Astrocyte (in vitro differentiated cells and primary cell): ENCODE data around the gene TRIO. TPM values are rescaled to one million over a fixed set of nuclear protein-coding genes. Genes with fewer than 3 reads are reported as not detected.

Experiments used
- DNase-seq: peaks from one replicate; pipeline ENCODE4 v3.0.0-alpha.2; 2010; ENCODE audit warnings: low read depth
- FAIRE-seq: peaks from 2 replicates; lab custom pipeline; 2011; peaks lifted over from hg19 to GRCh38; lab: Jason Lieb, UNC
- H2AFZ ChIP-seq: 2 replicates; pipeline ENCODE4 v1.6.0; 2012; ENCODE audit warnings: low read depth, low read length, inconsistent platforms
- H3K27ac ChIP-seq: 2 replicates; pipeline ENCODE4 v1.5.1; 2011; ENCODE audit warnings: low read depth, low read length, inconsistent platforms
- H3K27me3 ChIP-seq: 2 replicates; pipeline ENCODE4 v1.6.0; 2011; ENCODE audit warnings: low read length, inconsistent platforms; ENCODE audit not compliant: insufficient read depth
- H3K36me3 ChIP-seq: 2 replicates; pipeline ENCODE4 v1.5.1; 2011; ENCODE audit warnings: low read length, inconsistent platforms; ENCODE audit not compliant: insufficient read depth
- H3K4me1 ChIP-seq: 2 replicates; pipeline ENCODE4 v1.5.1; 2011; ENCODE audit warnings: low read length, inconsistent platforms; ENCODE audit not compliant: insufficient read depth
- H3K4me2 ChIP-seq: 2 replicates; pipeline ENCODE4 v1.6.0; 2012; ENCODE audit warnings: low read length, inconsistent platforms
- H3K4me3 ChIP-seq: 2 replicates; pipeline ENCODE4 v1.5.1; 2011; ENCODE audit warnings: low read depth, mild to moderate bottlenecking, low read length, inconsistent platforms; ENCODE audit not compliant: insufficient read depth
- H3K79me2 ChIP-seq: 2 replicates; pipeline ENCODE4 v1.6.0; 2012; ENCODE audit warnings: mild to moderate bottlenecking, low read length, inconsistent platforms; ENCODE audit not compliant: insufficient read depth
- H3K9ac ChIP-seq: 2 replicates; pipeline ENCODE4 v1.6.0; 2012; ENCODE audit warnings: mild to moderate bottlenecking, low read length, inconsistent platforms
- H3K9me3 ChIP-seq: 2 replicates; pipeline ENCODE4 v1.5.1; 2012; ENCODE audit warnings: low read depth, mild to moderate bottlenecking, low read length, inconsistent platforms; ENCODE audit not compliant: insufficient read depth
- H4K20me1 ChIP-seq: 2 replicates; pipeline ENCODE4 v1.6.0; 2012; ENCODE audit warnings: low read length, inconsistent platforms; ENCODE audit not compliant: insufficient read depth
- H3K27ac Mint-ChIP-seq: one replicate; pipeline ENCODE4 v1.8.0; 2021; ENCODE audit warnings: mild to moderate bottlenecking, mixed read lengths; ENCODE audit not compliant: unreplicated experiment
- H3K27me3 Mint-ChIP-seq: one replicate; pipeline ENCODE4 v1.8.0; 2021; ENCODE audit warnings: low read depth, mixed read lengths; ENCODE audit not compliant: unreplicated experiment
- H3K36me3 Mint-ChIP-seq: one replicate; pipeline ENCODE4 v1.8.0; 2021; ENCODE audit warnings: low read depth, mixed read lengths; ENCODE audit not compliant: unreplicated experiment
- H3K4me1 Mint-ChIP-seq: one replicate; pipeline ENCODE4 v1.8.0; 2021; ENCODE audit warnings: low read depth, mixed read lengths; ENCODE audit not compliant: unreplicated experiment
- H3K4me3 Mint-ChIP-seq: one replicate; pipeline ENCODE4 v1.8.0; 2021; ENCODE audit warnings: mild to moderate bottlenecking, moderate library complexity, mixed read lengths; ENCODE audit not compliant: unreplicated experiment
- H3K9me3 Mint-ChIP-seq: one replicate; pipeline ENCODE4 v1.8.0; 2021; ENCODE audit warnings: mild to moderate bottlenecking, mixed read lengths; ENCODE audit not compliant: unreplicated experiment
- CTCF ChIP-seq: IDR thresholded peaks from 2 replicates; pipeline ENCODE4 v1.5.1; 2011; ENCODE audit warnings: low read depth, mild to moderate bottlenecking, inconsistent platforms, low read length, moderate library complexity; ENCODE audit not compliant: insufficient read depth
- EZH2 ChIP-seq: IDR thresholded peaks from 2 replicates; pipeline ENCODE4 v1.6.1; 2012; ENCODE audit warnings: mild to moderate bottlenecking, low read length, inconsistent platforms; ENCODE audit not compliant: insufficient read depth
- total RNA-seq: library from RNA; stranded (reverse); gene quantifications from 2 replicates; pipeline ENCODE4 v1.2.1, GENCODE V29; 2021

TRIO gene
- total RNA-seq, 1 donor from 2014 or later = 347 TPM

GRCh38 chr5:14110196-14110595 lies 32.9 kb upstream of the TRIO start:
- no peaks in the 10 kb centered on the region for H3K27me3 ChIP-seq
- no peak overlapping the region for H3K9ac ChIP-seq
- peaks cover 35% of the 10 kb centered on the region for H3K4me1 ChIP-seq
- no peaks in the 10 kb centered on the region for H3K27me3 Mint-ChIP-seq
- FAIRE-seq = no peak
- no peaks in the 10 kb centered on the region for H4K20me1 ChIP-seq
- H3K9me3 Mint-ChIP-seq = peaks cover 6% of the 10 kb centered on the region
- no peak for TF ChIP-seq EZH2
- no peak for TF ChIP-seq CTCF
- DNase-seq = no peak
- H3K4me3 Mint-ChIP-seq = no peak overlapping the region
- no peaks in the 10 kb centered on the region for H3K36me3 ChIP-seq
- no peaks in the 10 kb centered on the region for H3K36me3 Mint-ChIP-seq
- no peak overlapping the region for H3K4me2 ChIP-seq
- H3K9me3 ChIP-seq = peaks cover 3% of the 10 kb centered on the region
- no peaks in the 10 kb centered on the region for H3K79me2 ChIP-seq
- no peak overlapping the region for H3K27ac Mint-ChIP-seq
- H3K4me3 ChIP-seq = no peak overlapping the region
- H3K4me1 Mint-ChIP-seq = peaks cover 32% of the 10 kb centered on the region
- peak overlapping the region; percentile 49 for H3K27ac ChIP-seq
- no peak overlapping the region for H2AFZ ChIP-seq

GRCh38 chr5:14110680-14111079 lies 32.5 kb upstream of the TRIO start:
- Histone ChIP-seq H3K4me2 (no peak overlapping the region), H3K9ac (no peak overlapping the region), H3K9me3 (peaks cover 3% of the 10 kb centered on the region), H3K79me2 (no peaks in the 10 kb centered on the region), H3K36me3 (no peaks in the 10 kb centered on the region), H2AFZ (no peak overlapping the region), H4K20me1 (no peaks in the 10 kb centered on the region), H3K4me1 (peaks cover 31% of the 10 kb centered on the region), H3K27ac (peak overlapping the region; percentile 49), H3K4me3 (no peak overlapping the region), H3K27me3 (no peaks in the 10 kb centered on the region)
- peak; percentile 94 for DNase-seq
- H3K4me1 Mint-ChIP-seq = peaks cover 34% of the 10 kb centered on the region
- peak; percentile 84 for FAIRE-seq
- H3K27me3 Mint-ChIP-seq = no peaks in the 10 kb centered on the region
- TF ChIP-seq EZH2 (no peak), CTCF (no peak)
- H3K9me3 Mint-ChIP-seq = peaks cover 6% of the 10 kb centered on the region
- H3K36me3 Mint-ChIP-seq = no peaks in the 10 kb centered on the region
- no peak overlapping the region for H3K27ac Mint-ChIP-seq
- no peak overlapping the region for H3K4me3 Mint-ChIP-seq

GRCh38 chr5:14112998-14113652 lies 30.0 kb upstream of the TRIO start:
- FAIRE-seq (no peak), DNase-seq (no peak)
- H3K36me3 Mint-ChIP-seq = no peaks in the 10 kb centered on the region
- H4K20me1 ChIP-seq = no peaks in the 10 kb centered on the region
- no peak overlapping the region for H3K27ac ChIP-seq
- H3K27ac Mint-ChIP-seq = no peak overlapping the region
- H3K4me1 Mint-ChIP-seq = peaks cover 23% of the 10 kb centered on the region
- H3K9me3 Mint-ChIP-seq = peaks cover 6% of the 10 kb centered on the region
- H3K27me3 ChIP-seq = no peaks in the 10 kb centered on the region
- no peaks in the 10 kb centered on the region for H3K79me2 ChIP-seq
- no peaks in the 10 kb centered on the region for H3K36me3 ChIP-seq
- no peak overlapping the region for H2AFZ ChIP-seq
- H3K4me1 ChIP-seq = peaks cover 20% of the 10 kb centered on the region
- H3K4me3 Mint-ChIP-seq = no peak overlapping the region
- H3K9me3 ChIP-seq = peaks cover 3% of the 10 kb centered on the region
- TF ChIP-seq EZH2 (no peak), CTCF (no peak)
- H3K4me2 ChIP-seq = no peak overlapping the region
- no peak overlapping the region for H3K9ac ChIP-seq
- no peaks in the 10 kb centered on the region for H3K27me3 Mint-ChIP-seq
- no peak overlapping the region for H3K4me3 ChIP-seq
